DMS114 treated with DMSO at 0.1 percent for 48 hours (cell line): ENCODE measurements around the gene CYB5A.
"Not testable (repeated sequence)": the region's sequence is repeated elsewhere in the genome, so short reads cannot be mapped to it uniquely, and the experiment has no call there.

Experiments
- DNase-seq: peaks from one replicate; lab custom pipeline; 2025; ENCODE audit not compliant: unreplicated experiment; lab: John Stamatoyannopoulos, UW

CYB5A gene

GRCh38 chr18:74299162-74299561, 7.4 kb upstream of the CYB5A start:
- no peak for DNase-seq

GRCh38 chr18:74294526-74294925, 2.8 kb upstream of the CYB5A start:
- DNase-seq: no peak

- not testable (repeated sequence) for DNase-seq
These were observed 1.2 kb upstream of the CYB5A start for GRCh38 chr18:74292982-74293381.

GRCh38 chr18:74292541-74292858, 737 bp upstream of the CYB5A start:
- DNase-seq: no peak

- no peak for DNase-seq
These were observed 342 bp downstream of the CYB5A start for GRCh38 chr18:74291472-74291770.

GRCh38 chr18:74290794-74291471, 830 bp downstream of the CYB5A start:
- no peak for DNase-seq

GRCh38 chr18:74290021-74290420, 1.7 kb downstream of the CYB5A start:
- DNase-seq: no peak

GRCh38 chr18:74289137-74289536, 2.6 kb downstream of the CYB5A start:
- no peak for DNase-seq

- DNase-seq: no peak
These were observed 3.0 kb downstream of the CYB5A start for GRCh38 chr18:74288730-74289129.

GRCh38 chr18:74288041-74288440, 3.7 kb downstream of the CYB5A start:
- no peak for DNase-seq

GRCh38 chr18:74286856-74287255, 4.9 kb downstream of the CYB5A start:
- no peak for DNase-seq

- no peak for DNase-seq
These were observed 5.5 kb downstream of the CYB5A start for GRCh38 chr18:74286106-74286855.

GRCh38 chr18:74285583-74285982, 6.2 kb downstream of the CYB5A start:
- not testable (repeated sequence) for DNase-seq

GRCh38 chr18:74284980-74285355, 6.8 kb downstream of the CYB5A start:
- no peak for DNase-seq

- DNase-seq: no peak
These were observed 7.4 kb downstream of the CYB5A start for GRCh38 chr18:74284191-74284979.

- DNase-seq: no peak
These were observed 8.1 kb downstream of the CYB5A start for GRCh38 chr18:74283646-74284045.

- no peak for DNase-seq
These were observed 8.8 kb downstream of the CYB5A start for GRCh38 chr18:74282755-74283554.

GRCh38 chr18:74281980-74282754, 9.6 kb downstream of the CYB5A start:
- no peak for DNase-seq

- no peak for DNase-seq
These were observed 10.5 kb downstream of the CYB5A start for GRCh38 chr18:74281011-74281979.

GRCh38 chr18:74278983-74279382, 12.8 kb downstream of the CYB5A start:
- no peak for DNase-seq
